Liver (tissue), 9 donors: ENCODE results near the gene WDR36. TPM values are rescaled to one million over a fixed set of nuclear protein-coding genes. Genes with fewer than 3 reads are reported as not detected.
A peak's percentile ranks its signal among the peaks of the same experiment; 100 is the strongest.

ENCODE experiments used
- DNase-seq: peaks from one replicate; pipeline ENCODE4 v3.0.0-alpha.2; 2017; ENCODE audit warnings: low spot score
- H3K27ac ChIP-seq, 2 donors: one replicate each; pipeline ENCODE4 v1.7.0; 2013; ENCODE audit warnings: inconsistent platforms in 2 of 2, low read length in 2 of 2, control low read depth in 1 of 2, low read depth in 1 of 2, mild to moderate bottlenecking in 1 of 2
- H3K27me3 ChIP-seq, 4 donors: one replicate each; pipeline versions ENCODE4 v1.6.1 to v1.7.0; 2013; ENCODE audit warnings: low read length in 3 of 4, inconsistent platforms in 1 of 4, mild to moderate bottlenecking in 1 of 4, moderate library complexity in 1 of 4; ENCODE audit not compliant: control insufficient read depth in 4 of 4, insufficient read depth in 4 of 4
- H3K36me3 ChIP-seq, 4 donors: one replicate each; pipeline versions ENCODE4 v1.6.1 to v1.7.0; 2013; ENCODE audit warnings: low read length in 3 of 4, mild to moderate bottlenecking in 3 of 4, low read depth in 1 of 4, moderate library complexity in 1 of 4; ENCODE audit not compliant: control insufficient read depth in 4 of 4, insufficient read depth in 3 of 4
- H3K4me1 ChIP-seq, 4 donors: one replicate each; pipeline versions ENCODE4 v1.6.1 to v1.7.0; 2013; ENCODE audit warnings: low read length in 3 of 4, mild to moderate bottlenecking in 3 of 4, moderate library complexity in 1 of 4; ENCODE audit not compliant: control insufficient read depth in 4 of 4, insufficient read depth in 4 of 4
- H3K4me3 ChIP-seq, 3 donors: one replicate each; pipeline versions ENCODE4 v1.6.1 to v1.7.0; 2013; ENCODE audit warnings: low read length in 3 of 3, control low read depth in 1 of 3, low read depth in 1 of 3, mild to moderate bottlenecking in 1 of 3
- H3K9ac ChIP-seq, 2 donors: one replicate each; pipeline ENCODE4 v1.7.0; 2013; ENCODE audit warnings: low read length in 2 of 2, mild to moderate bottlenecking in 2 of 2, moderate library complexity in 2 of 2, control low read depth in 1 of 2, low read depth in 1 of 2
- H3K9me3 ChIP-seq, 4 donors: one replicate each; pipeline versions ENCODE4 v1.6.1 to v1.7.0; 2013; ENCODE audit warnings: low read length in 3 of 4; ENCODE audit not compliant: control insufficient read depth in 4 of 4
- FOXA1 ChIP-seq: IDR thresholded peaks from 2 replicates; pipeline ENCODE4 v1.6.1; 2016; ENCODE audit warnings: antibody characterized with exemption
- GABPA ChIP-seq, 2 donors: IDR thresholded peaks in 1 of 2; conservative IDR thresholded peaks in 1 of 2; 2 replicates each; pipeline ENCODE4 v1.6.1; 2016; ENCODE audit warnings: antibody characterized with exemption in 2 of 2, mild to moderate bottlenecking in 1 of 2, moderate library complexity in 1 of 2
- HNF4A ChIP-seq, 2 donors: conservative IDR thresholded peaks; 2 replicates each; pipeline ENCODE4 v1.6.1; 2016; ENCODE audit warnings: antibody characterized with exemption in 2 of 2, mild to moderate bottlenecking in 2 of 2
- NR2F2 ChIP-seq: IDR thresholded peaks from 2 replicates; pipeline ENCODE4 v1.6.1; 2016; ENCODE audit warnings: antibody characterized with exemption
- RXRA ChIP-seq, 2 donors: IDR thresholded peaks; 2 replicates each; pipeline ENCODE4 v1.6.1; 2017 to 2018; ENCODE audit warnings: antibody characterized with exemption in 2 of 2, mild to moderate bottlenecking in 1 of 2
- TAF1 ChIP-seq: conservative IDR thresholded peaks from 2 replicates; pipeline ENCODE4 v1.6.1; 2016; ENCODE audit warnings: antibody characterized with exemption, mild to moderate bottlenecking
- WGBS: extraction: QIAGEN DNeasy Blood & Tissue Kit; methylation state at CpG from one replicate; pipeline ENCODE4 v1.1.7; 2013; 5-methylcytosine and 5-hydroxymethylcytosine counted together
- polyA plus RNA-seq, 2 donors: library from polyadenylated mRNA; stranded (reverse) in 1 of 2; unstranded in 1 of 2; fragments of 200-250 nt in 1 of 2; fragments of >200 nt in 1 of 2; fragmentation: Nextera tagmentation in 1 of 2; extraction: Ambion mirVana in 1 of 2; gene quantifications; one replicate each; pipeline versions ENCODE4 v1.2.1 to v1.2.3, GENCODE V29; 2013 to 2015
- total RNA-seq, 2 donors: library from RNA; depleted of rRNA; stranded (reverse); fragments of >200 nt; gene quantifications; one replicate each; pipeline ENCODE4 v1.2.3, GENCODE V29; 2014
- TF ChIP-seq, protein P1 (sequence below): IDR thresholded peaks from 2 replicates; pipeline ENCODE4 v1.6.1; 2016; ENCODE audit warnings: antibody characterized with exemption, mild to moderate bottlenecking
- TF ChIP-seq, protein P2 (sequence below): IDR thresholded peaks from 2 replicates; pipeline ENCODE4 v1.6.1; 2016; ENCODE audit warnings: antibody characterized with exemption
- donor health status: healthy.
- donor health status: healthy.
- donor health status: healthy.
- donor health status: healthy.
- donor health status: healthy.

Gene WDR36
- total and polyA plus RNA-seq, 4 donors = 5.2 to 25.7 (median 12.1) TPM

DNA sequence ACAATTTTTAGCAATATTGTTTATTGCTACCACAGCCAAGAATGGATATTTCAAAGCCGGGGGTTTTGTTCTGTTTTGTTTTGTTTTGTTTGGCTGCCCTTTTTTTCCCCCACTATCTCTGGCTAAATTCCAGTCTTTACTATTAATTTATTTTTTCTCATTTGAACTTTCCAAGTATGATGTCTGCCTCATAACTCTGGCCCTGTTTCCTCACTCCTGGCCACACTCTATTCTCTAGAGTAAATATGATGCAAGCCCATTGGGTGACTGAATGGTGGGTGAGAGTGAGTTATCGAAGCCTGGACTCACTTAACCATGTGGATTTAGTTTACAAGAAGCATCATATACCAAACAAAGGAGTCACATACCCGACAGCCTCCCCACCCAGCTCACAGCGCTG lies 41.9 kb downstream of the WDR36 start:
- peaks cover 2 to 5% (median 4%) of the 10 kb centered on the region in 4 donors for H3K4me1 ChIP-seq
- H3K4me3 ChIP-seq = no peak overlapping the region
- WGBS = 71% methylated on average over 4 of the region's 4 CpGs
- DNase-seq = no peak
- no peaks in the 10 kb centered on the region for H3K27me3 ChIP-seq
- no peak overlapping the region for H3K27ac ChIP-seq
- TF ChIP-seq FOXA1 (no peak), GABPA (IDR thresholded peaks at IDR 0.05 in 1 of 2, conservative IDR thresholded peaks at IDR 0.05 in 1 of 2) (no peak), TAF1 (no peak), HNF4A (conservative IDR thresholded peaks at IDR 0.05) (no peak)
- TF ChIP-seq, protein P1, sequence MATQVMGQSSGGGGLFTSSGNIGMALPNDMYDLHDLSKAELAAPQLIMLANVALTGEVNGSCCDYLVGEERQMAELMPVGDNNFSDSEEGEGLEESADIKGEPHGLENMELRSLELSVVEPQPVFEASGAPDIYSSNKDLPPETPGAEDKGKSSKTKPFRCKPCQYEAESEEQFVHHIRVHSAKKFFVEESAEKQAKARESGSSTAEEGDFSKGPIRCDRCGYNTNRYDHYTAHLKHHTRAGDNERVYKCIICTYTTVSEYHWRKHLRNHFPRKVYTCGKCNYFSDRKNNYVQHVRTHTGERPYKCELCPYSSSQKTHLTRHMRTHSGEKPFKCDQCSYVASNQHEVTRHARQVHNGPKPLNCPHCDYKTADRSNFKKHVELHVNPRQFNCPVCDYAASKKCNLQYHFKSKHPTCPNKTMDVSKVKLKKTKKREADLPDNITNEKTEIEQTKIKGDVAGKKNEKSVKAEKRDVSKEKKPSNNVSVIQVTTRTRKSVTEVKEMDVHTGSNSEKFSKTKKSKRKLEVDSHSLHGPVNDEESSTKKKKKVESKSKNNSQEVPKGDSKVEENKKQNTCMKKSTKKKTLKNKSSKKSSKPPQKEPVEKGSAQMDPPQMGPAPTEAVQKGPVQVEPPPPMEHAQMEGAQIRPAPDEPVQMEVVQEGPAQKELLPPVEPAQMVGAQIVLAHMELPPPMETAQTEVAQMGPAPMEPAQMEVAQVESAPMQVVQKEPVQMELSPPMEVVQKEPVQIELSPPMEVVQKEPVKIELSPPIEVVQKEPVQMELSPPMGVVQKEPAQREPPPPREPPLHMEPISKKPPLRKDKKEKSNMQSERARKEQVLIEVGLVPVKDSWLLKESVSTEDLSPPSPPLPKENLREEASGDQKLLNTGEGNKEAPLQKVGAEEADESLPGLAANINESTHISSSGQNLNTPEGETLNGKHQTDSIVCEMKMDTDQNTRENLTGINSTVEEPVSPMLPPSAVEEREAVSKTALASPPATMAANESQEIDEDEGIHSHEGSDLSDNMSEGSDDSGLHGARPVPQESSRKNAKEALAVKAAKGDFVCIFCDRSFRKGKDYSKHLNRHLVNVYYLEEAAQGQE = no peak
- no peaks in the 10 kb centered on the region for H3K9me3 ChIP-seq
- H3K36me3 ChIP-seq = no peaks in the 10 kb centered on the region
- H3K9ac ChIP-seq = no peak overlapping the region

DNA sequence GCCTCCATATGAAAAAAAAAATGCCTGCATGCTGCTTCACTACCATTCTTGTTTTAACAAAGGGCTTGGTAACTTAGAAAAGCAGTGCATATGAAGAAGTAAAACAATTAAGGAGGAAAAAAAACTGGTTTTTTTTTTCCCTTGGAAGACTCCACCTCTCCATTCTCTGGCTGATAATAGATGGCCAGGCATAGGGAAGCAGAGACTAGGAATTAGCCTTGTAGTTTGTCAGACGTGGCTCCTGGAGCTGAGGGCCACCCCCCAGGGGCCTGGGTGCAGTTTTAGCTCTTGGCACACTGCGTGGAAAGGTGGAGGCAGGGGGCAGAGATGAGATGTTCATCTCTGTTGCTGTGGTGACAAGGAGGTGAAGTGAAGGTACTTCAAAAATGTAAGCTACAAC lies 42.7 kb downstream of the WDR36 start:
- peaks cover 2 to 5% (median 4%) of the 10 kb centered on the region in 4 donors for H3K4me1 ChIP-seq
- no peak overlapping the region for H3K4me3 ChIP-seq
- H3K27ac ChIP-seq = no peak overlapping the region
- WGBS = 82% methylated on average over 2 of the region's 2 CpGs
- H3K36me3 ChIP-seq = no peaks in the 10 kb centered on the region
- no peaks in the 10 kb centered on the region for H3K9me3 ChIP-seq
- TF ChIP-seq HNF4A (conservative IDR thresholded peaks at IDR 0.05) = no peak
- TF ChIP-seq, protein P1 = no peak
- TF ChIP-seq NR2F2 = no peak
- H3K9ac ChIP-seq = no peak overlapping the region
- H3K27me3 ChIP-seq = no peaks in the 10 kb centered on the region
- no peak for DNase-seq

DNA sequence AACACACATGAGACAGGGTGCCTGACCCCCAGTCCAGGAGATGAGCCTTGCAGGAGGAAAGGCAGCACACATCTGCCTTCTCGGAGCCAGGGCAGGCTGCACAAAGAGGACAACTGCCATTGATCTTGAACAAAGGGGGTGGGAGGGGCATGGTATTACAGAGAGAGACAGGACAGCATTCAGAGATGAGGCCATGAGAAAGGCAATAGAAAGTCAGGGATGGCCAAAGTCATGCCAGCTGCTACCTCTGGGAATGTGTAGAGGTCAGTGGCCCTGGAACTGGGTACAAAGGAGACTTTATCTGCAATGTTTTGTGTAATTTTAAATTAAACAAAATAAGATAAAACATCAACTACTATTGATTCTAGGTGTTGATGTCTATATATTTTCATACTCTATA lies 43.2 kb downstream of the WDR36 start:
- Histone ChIP-seq H3K9ac (no peak overlapping the region), H3K36me3 (no peaks in the 10 kb centered on the region), H3K9me3 (no peaks in the 10 kb centered on the region), H3K27me3 (no peaks in the 10 kb centered on the region), H3K4me3 (no peak overlapping the region), H3K27ac (no peak overlapping the region), H3K4me1 (peaks cover 2 to 5% (median 4%) of the 10 kb centered on the region in 4 donors)
- DNase-seq = no peak
- TF ChIP-seq, protein P2, sequence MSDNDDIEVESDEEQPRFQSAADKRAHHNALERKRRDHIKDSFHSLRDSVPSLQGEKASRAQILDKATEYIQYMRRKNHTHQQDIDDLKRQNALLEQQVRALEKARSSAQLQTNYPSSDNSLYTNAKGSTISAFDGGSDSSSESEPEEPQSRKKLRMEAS = no peak
- peak; percentile 81 for TF ChIP-seq HNF4A (conservative IDR thresholded peaks at IDR 0.05)
- peak in 1 of 2 donors; percentile 45 for TF ChIP-seq RXRA (IDR thresholded peaks at IDR 0.05)
- 77% methylated on average over 1 of the region's 1 CpG for WGBS
